NOMO-1 treated with DMSO at 0.1 percent for 48 hours (cell line): Measurements from ENCODE around the gene ANKRD61.
A peak's percentile ranks its signal among the peaks of the same experiment; 100 is the strongest.
"Not testable (repeated sequence)": the region's sequence is repeated elsewhere in the genome, so short reads cannot be mapped to it uniquely, and the experiment has no call there.

ENCODE experiments used
- DNase-seq: peaks from one replicate; lab custom pipeline; 2025; ENCODE audit not compliant: unreplicated experiment; lab: John Stamatoyannopoulos, UW

Gene ANKRD61

DNA sequence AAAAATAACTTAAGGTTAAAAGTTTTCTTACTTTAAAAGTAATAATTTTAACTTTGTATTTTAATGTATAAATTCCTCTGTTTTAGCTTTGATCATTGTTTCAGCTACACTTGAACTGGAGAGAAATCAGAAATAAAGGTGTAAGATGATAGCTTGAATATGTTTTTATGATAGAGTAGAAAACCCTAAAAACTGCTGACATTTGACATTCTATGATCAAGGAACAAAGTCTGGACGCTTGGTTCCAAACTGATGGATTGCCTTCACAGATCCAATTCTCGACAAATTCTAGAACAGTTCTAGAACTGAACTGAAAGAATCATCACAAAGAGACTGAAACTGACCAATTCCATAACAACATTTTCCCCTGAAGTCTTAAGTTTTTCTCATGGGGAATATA, at the start of gene ANKRD61:
Gene ANKRD61 (plus strand): TSS at position 389 of the 400 bp plus-strand sequence. CDS start 0 bp downstream, at position 389.
- no peak for DNase-seq

GRCh38 chr7:5987061-5987460, 44.1 kb upstream of the ANKRD61 start:
- not testable (repeated sequence) for DNase-seq

DNA sequence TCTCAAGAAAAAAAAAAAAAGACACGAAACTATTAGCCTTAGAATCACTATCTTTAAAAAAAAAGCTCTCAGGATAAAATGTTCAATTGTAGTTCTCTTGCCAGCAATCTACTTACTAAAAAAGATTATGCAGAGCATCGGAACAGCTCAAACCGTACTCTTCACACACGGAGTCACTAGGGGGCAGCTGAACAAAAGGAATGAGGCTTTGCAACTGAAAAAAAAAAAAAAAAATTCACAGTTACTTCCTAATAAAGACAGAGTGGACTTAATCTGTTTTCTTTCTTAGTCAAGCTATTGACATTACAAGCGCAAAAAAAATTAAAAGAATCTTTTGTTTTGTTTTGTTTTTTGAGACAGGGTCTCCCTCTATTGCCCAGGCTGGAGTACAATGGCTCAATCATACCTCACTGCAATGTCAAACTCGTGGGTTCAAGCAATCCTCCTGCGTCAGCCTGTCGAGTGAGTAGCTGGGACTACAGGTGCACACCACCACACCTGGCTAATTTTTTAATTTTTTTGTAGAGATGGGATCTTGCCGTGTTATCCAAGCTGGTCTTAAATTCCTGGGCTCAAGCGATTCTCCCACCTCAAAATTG, 33.9 kb upstream of the ANKRD61 start:
- DNase-seq = peak; percentile 72

- DNase-seq = no peak
Measured at GRCh38 chr7:6007386-6007785, 23.8 kb upstream of the ANKRD61 start.

DNA sequence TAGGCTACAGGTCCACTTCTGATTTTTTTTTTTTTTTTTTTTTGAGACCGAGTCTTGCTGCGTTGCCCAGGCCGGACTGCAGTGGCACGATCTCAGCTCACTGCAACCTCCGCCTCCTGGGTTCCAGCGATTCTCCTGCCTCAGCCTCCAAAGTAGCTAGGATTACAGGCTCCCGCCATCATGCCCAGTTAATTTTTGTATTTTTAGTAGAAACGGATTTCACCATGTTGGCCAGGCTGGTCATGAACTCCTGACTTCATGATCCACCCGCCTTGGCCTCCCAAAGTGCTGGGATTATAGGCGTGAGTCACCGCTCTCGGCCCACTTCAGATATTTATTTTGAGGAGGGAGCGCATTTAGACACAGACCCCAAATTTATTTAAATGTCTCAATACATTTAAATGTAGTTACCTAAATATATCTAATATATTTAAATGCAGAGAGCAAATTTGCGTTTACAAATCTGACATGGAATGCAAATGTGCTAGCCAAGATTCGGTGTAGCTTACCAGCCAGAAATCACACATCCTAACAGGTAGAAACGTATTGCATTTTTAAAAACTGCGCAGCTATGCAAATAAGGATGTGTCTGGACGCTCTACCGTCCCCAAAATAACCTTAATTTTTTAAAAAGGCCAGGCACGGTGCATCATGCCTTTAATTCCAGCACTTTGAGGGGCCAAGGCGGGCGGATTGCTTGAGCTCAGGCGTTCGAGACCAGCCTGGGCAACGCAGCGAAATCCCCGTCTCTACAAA, 23.2 kb upstream of the ANKRD61 start:
- DNase-seq = not testable (repeated sequence)

DNA sequence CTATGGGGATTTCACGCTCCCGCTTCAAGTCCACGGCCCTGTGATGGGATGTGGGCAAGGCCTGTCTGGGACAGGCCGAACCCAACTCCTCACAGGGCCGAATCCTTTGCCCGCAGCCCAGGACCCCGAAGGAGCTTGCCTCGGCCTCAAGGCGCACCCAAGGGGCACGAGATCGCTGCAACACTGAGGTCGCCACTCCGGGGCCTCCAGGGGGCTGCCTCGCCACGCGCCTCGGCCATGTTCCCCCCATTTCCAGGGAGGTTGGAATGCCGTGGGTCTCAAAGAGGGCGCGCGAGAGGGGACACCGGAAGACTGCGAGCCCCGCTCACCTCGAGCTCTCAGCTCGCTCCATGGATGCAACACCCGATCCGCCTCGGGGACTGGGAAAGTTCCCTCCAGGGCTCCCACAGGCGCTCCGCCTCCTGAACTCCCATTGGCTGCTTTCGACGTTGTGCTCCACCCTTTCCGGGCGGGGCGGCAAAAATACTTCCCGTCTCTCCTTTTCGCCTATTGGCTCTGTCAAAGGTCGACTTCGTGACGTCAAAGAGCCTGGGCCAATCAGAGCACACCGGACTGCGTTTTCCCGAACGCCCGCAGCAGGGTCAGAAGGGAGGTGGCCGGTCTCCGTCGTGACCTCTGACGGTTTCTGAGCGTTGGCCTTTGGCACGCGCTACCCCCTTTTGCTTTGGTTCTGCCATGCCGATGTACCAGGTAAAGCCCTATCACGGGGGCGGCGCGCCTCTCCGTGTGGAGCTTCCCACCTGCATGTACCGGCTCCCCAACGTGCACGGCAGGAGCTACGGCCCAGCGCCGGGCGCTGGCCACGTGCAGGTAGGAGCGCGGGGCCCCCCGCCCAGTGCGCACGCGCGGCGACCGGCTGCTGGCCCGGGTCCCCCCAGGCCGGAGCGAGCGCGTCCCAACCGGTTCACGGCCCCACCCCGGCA, 22.2 kb upstream of the ANKRD61 start, which contains the start of the genes AIMP2 and PMS2:
Gene AIMP2 (plus strand): TSS at position 605 of the 944 bp plus-strand sequence. CDS start 92 bp downstream, at position 697.
Gene PMS2 (minus strand): TSS at position 382 of the 944 bp plus-strand sequence. CDS start 30 bp downstream, at position 352.
- DNase-seq = peak; percentile 96

DNA sequence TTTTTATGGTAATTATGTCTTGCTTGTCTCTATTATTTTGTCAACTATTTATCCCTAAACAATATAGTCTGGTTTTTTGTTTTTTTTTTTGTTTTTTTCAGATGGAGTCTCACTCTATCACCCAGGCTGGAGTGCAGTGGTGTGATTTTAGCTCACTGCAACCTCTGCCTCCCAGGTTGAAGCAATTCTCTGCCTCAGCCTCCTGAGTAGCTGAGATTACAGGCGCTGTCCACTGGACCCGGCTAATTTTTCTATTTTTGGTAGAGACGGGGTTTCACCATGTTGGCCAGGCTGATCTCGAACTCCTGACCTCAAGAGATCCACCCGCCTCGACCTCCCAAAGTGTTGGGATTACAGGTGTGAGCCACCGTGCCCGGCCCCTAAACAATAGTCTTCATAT, 20.8 kb upstream of the ANKRD61 start:
- DNase-seq = not testable (repeated sequence)

GRCh38 chr7:6011541-6011940, 19.6 kb upstream of the ANKRD61 start:
- no peak for DNase-seq

GRCh38 chr7:6012355-6013104, 18.6 kb upstream of the ANKRD61 start:
- DNase-seq = no peak

GRCh38 chr7:6015917-6016652, 15.1 kb upstream of the ANKRD61 start:
- no peak for DNase-seq

DNA sequence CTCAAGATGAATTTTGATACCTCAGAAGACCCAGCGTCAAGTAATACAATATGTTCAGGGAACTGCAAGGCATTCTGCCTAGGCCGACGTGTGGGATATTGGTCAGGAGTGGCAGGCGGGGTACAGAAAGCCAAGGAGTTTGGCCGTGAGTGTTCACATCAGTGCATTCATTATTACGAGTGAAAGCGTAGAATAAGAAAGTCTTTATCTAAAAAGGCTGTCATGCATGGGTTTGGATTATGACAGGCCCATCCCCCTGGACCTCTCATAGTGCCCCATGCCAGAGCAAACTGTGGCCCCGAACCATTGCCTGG, 14.6 kb upstream of the ANKRD61 start:
- DNase-seq = no peak

- no peak for DNase-seq
Measured at GRCh38 chr7:6020371-6021286, 10.5 kb upstream of the ANKRD61 start.

DNA sequence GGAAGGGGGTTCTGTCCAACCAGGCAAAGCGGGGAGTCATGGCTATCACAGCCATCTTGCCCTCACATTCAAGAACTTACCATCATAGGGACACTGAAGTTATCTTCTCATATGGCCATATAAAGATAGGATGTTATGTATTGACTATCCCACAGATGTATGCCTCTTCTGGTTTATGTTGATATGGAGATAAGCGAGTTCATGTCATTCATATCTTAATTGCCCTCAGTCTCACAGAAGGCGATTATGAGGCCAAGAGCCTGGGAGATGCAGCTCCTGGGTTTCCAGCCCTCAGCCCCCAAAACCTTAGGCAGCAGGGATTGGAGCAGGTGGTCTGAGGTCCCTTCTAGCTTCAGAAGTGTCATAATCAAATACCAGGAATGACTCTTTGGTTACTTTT, 8.5 kb upstream of the ANKRD61 start:
- no peak for DNase-seq

DNA sequence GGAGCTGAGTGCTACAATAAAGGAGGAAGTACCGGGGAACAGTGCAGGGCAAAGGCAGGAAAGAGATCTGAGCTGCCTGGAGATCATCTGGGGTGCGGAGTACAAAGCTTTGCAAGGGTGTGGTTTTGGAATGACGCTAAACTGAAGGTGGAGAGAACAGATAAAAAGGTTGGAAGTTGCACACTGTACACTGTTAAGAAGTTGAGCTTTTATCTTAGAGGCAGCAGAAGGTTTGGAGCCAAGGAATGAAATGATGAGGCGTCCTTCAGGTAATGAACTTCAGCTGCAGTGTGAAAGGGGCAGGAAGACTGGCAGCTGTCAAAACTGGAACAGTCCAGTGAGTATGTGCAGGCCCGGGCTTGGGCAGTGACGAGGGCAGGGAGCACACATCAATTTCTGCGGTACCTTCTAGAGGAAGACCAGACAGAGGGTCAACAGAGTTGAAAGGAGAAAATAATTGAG, 7.2 kb upstream of the ANKRD61 start:
- DNase-seq = no peak

GRCh38 chr7:6026011-6026819, 5.0 kb upstream of the ANKRD61 start:
- peak; percentile 81 for DNase-seq

- DNase-seq = peak; percentile 89
Measured at GRCh38 chr7:6026820-6027311, 4.3 kb upstream of the ANKRD61 start.

DNA sequence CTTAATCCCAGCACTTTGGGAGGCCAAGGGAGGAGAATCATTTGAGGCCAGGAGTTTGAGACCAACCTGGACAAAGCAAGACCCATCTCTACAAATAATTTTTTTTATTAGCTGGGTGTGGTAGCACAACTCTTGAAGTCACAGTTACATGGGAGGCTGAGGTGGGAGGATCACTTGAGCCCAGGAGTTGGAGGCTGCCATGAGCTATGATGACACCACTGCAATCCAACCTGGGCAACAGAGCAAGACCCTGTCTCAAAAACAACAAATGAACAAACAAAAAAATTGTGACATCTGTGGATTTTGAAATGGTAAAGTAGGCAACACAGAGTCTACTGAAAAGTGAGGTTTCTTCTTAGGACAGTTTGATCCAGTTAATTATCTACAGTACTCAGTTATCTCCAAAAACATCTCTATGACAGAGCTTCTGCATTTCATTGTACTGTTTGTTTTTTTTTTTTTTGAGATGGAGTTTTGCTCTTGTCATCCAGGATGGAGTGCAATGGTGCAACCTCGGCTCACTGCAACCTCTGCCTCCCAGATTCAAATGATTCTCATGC, 3.3 kb upstream of the ANKRD61 start:
- DNase-seq = no peak

GRCh38 chr7:6028563-6028962, 2.6 kb upstream of the ANKRD61 start:
- DNase-seq = no peak
